Measurements from ENCODE around the gene LTBP3.

LTBP3 gene

DNA sequence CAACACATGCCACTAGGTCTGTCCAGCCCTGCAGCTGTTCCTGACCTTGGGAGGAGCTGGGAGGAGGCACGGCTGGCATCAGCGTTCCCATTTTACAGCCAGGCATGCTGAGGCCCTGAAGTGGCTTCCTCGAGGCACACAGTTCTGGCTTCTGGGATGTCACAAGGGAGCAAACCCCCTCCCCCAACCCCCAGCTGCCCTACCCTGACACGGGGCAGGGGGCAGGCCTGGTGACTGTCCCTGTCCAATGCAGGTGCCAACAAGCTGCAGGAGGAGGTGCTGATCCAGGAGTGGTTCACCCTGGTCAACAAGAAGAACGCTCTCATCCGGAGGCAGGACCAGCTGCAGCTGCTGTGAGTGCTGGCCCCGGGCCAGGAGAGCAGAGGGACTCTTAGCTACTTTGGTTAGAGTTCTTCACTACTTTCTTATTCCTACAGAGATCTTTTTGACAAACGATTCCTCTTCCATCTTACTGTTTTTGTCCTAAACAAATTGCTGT, 32.1 kb upstream of the LTBP3 start:
- peaks cover 38% of the 10 kb centered on the region for H3K4me1 Mint-ChIP-seq (ENCODE audit: low read depth)
- no peaks in the 10 kb centered on the region for H3K9me3 Mint-ChIP-seq
- peak overlapping the region; percentile 76 for H3K27ac Mint-ChIP-seq

DNA sequence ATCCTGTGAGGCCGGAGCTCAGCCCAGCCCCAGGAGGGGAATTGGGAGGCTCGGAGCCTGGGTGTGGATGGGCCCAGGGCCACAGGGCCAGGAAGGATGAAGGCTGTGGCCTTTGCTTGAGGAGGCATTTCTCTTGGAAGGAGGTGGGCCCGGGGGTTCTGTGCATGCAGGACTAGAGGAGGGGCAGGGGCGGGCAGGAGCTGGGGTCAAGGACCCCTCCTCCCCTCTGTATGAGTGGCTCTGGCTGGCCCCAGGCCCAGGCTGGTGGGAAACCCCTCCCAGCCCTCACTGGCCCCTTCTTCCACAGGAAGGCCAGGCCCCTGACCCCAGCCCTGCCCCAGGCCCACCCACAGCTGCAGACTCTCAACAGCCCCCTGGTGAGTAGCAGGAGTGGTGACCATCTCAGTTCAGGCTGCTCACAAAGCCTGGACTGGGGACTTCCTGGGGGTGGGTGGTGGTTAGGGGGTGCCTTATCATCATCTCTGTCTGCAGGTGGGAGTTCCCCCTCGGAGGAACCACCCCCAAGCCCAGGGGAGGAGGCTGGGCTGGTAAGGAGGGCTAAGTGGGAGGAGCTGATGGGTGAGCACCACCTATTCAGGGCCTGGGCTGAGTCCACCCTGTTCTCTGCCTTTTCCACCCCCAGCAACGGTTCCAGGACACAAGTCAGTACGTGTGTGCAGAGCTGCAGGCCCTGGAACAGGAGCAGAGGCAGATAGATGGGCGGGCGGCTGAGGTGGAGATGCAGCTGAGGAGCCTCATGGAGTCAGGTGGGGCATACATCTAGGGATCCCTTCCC, 31.5 kb upstream of the LTBP3 start:
- peaks cover 33% of the 10 kb centered on the region for H3K4me1 Mint-ChIP-seq (ENCODE audit: low read depth)
- peak overlapping the region; percentile 89 for H3K27ac Mint-ChIP-seq
- no peaks in the 10 kb centered on the region for H3K9me3 Mint-ChIP-seq
- H3K36me3 Mint-ChIP-seq (ENCODE audit: low read depth): peaks cover 16% of the 10 kb centered on the region
- no peaks in the 10 kb centered on the region for H3K27me3 Mint-ChIP-seq (ENCODE audit: low read depth)
- no peak overlapping the region for H3K4me3 Mint-ChIP-seq

More for the DNA sequence above, 32.1 kb upstream of the LTBP3 start:
- H3K4me3 Mint-ChIP-seq: no peak overlapping the region
- no peaks in the 10 kb centered on the region for H3K27me3 Mint-ChIP-seq (ENCODE audit: low read depth)
- peaks cover 19% of the 10 kb centered on the region for H3K36me3 Mint-ChIP-seq (ENCODE audit: low read depth)

GRCh38 chr11:65588199-65589054, 30.3 kb upstream of the LTBP3 start:
- no peaks in the 10 kb centered on the region for H3K9me3 Mint-ChIP-seq
- peaks cover 39% of the 10 kb centered on the region for H3K4me1 Mint-ChIP-seq (ENCODE audit: low read depth)
- H3K27me3 Mint-ChIP-seq (ENCODE audit: low read depth): no peaks in the 10 kb centered on the region
- H3K27ac Mint-ChIP-seq: peak overlapping the region; percentile 89
- peak overlapping the region; percentile 65 for H3K4me3 Mint-ChIP-seq
- peaks cover 25% of the 10 kb centered on the region for H3K36me3 Mint-ChIP-seq (ENCODE audit: low read depth)

GRCh38 chr11:65586676-65587075, 28.5 kb upstream of the LTBP3 start:
- Mint-ChIP-seq H3K36me3 (ENCODE audit: low read depth) (peaks cover 30% of the 10 kb centered on the region), H3K4me3 (no peak overlapping the region), H3K4me1 (ENCODE audit: low read depth) (peaks cover 47% of the 10 kb centered on the region)

DNA sequence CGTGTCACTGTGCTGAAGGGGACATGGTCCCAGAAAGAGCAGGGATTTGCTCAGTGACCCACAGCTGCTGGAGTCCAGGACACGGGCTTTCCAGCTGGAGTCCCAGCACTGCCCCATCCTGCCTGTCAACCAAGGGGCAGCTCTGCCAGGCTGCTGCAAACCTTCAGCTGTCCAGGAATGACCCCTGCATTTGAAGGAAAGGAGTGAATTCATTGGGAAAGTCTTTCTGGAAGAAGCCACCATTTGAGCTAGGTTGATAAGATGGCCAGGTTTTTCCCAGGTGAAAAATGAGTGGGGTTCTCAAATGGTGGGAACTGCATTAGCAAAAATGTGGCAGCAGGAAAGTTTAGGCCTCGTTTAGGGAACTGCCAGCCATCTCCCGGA, 28.1 kb upstream of the LTBP3 start:
- Mint-ChIP-seq H3K9me3 (no peaks in the 10 kb centered on the region), H3K27me3 (ENCODE audit: low read depth) (no peaks in the 10 kb centered on the region), H3K36me3 (ENCODE audit: low read depth) (peaks cover 32% of the 10 kb centered on the region), H3K4me3 (no peak overlapping the region), H3K27ac (peak overlapping the region; percentile 52), H3K4me1 (ENCODE audit: low read depth) (peaks cover 47% of the 10 kb centered on the region)

More at GRCh38 chr11:65586676-65587075, 28.5 kb upstream of the LTBP3 start:
- Mint-ChIP-seq H3K27me3 (ENCODE audit: low read depth) (no peaks in the 10 kb centered on the region), H3K27ac (peak overlapping the region; percentile 52), H3K9me3 (no peaks in the 10 kb centered on the region)

DNA sequence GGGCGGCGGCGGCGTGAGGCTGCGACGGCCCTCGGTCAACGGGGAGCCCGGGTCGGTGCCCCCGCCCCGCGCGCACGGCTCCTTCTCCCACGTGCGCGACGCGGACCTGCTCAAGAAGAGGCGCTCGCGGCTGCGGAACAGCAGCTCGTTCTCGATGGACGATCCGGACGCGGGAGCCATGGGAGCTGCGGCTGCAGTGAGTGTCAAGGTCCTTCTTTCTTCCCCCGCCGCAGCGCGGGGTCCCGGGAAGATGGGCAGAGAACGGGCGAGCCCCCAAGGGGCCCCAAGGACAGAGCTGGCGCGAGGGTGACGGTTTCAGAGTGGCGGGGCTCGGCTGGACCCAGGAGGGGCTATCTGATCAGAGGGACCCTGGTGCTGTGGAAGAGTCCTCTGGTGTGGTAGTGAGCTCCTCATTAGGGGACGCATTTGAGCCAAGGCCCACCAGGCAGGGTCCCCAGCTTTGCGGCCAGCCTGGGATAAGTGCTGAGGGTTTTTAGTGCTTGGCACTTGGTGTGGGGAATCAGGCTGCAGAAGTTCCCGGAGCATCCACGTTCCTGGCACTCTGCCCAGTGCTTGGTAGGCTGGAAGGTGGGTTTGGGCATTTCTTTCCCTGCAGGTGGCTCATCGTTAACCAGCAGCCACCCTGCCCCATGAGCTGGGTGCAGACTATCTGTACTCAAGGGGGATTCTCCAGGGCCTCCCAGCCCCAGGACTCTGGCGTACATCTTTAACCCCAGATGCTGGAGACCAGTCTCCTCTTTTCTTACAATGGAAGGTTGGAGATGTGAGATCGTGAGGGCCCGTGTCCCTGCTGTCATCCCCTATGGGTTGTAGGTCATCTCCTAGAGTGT, 27.5 kb upstream of the LTBP3 start:
- H3K27me3 Mint-ChIP-seq (ENCODE audit: low read depth): no peaks in the 10 kb centered on the region
- peaks cover 47% of the 10 kb centered on the region for H3K4me1 Mint-ChIP-seq (ENCODE audit: low read depth)
- H3K27ac Mint-ChIP-seq: peak overlapping the region; percentile 52
- peaks cover 33% of the 10 kb centered on the region for H3K36me3 Mint-ChIP-seq (ENCODE audit: low read depth)
- no peaks in the 10 kb centered on the region for H3K9me3 Mint-ChIP-seq
- H3K4me3 Mint-ChIP-seq: no peak overlapping the region

DNA sequence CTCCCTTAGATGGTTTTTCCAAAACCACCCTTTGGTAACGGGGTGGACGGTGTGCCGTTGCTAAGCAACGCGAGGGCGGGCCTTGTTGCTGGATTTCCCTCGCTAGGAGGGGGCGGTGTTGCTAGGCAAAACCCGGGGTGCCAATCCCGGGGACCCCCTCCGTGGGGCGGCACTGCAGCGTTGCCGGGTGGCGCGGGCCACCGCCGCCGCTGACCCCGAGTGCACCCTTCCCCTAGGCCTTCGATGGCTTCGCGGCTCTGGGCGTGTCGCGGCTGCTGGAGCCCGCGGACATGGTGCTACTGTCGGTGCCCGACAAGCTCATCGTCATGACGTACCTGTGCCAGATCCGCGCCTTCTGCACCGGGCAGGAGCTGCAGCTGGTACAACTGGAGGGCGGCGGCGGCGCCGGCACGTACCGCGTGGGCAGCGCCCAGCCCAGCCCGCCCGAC, 26.6 kb upstream of the LTBP3 start:
- no peak overlapping the region for H3K27ac Mint-ChIP-seq
- H3K4me3 Mint-ChIP-seq: no peak overlapping the region
- H3K27me3 Mint-ChIP-seq (ENCODE audit: low read depth): no peaks in the 10 kb centered on the region
- H3K36me3 Mint-ChIP-seq (ENCODE audit: low read depth): peaks cover 37% of the 10 kb centered on the region
- H3K4me1 Mint-ChIP-seq (ENCODE audit: low read depth): peaks cover 46% of the 10 kb centered on the region
- no peaks in the 10 kb centered on the region for H3K9me3 Mint-ChIP-seq

DNA sequence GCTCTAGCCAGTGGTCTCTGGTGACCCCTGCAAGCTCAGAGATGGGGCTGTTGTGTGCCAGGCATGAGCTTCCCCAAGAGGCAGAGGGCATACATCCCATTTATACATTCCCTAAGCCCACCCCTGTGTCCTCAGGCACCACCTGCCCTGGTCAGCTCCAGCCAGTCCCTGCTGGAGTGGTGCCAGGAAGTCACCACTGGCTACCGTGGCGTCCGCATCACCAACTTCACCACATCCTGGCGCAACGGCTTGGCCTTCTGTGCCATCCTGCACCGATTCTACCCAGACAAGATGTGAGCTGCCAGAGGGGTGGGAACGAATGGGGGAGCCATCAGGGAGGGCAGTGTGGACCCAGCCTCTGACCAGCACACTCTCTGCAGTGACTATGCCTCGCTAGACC, 25.9 kb upstream of the LTBP3 start:
- Mint-ChIP-seq H3K36me3 (ENCODE audit: low read depth) (peaks cover 41% of the 10 kb centered on the region), H3K4me3 (no peak overlapping the region), H3K9me3 (no peaks in the 10 kb centered on the region), H3K27ac (peak overlapping the region; percentile 49), H3K27me3 (ENCODE audit: low read depth) (no peaks in the 10 kb centered on the region), H3K4me1 (ENCODE audit: low read depth) (peaks cover 43% of the 10 kb centered on the region)

DNA sequence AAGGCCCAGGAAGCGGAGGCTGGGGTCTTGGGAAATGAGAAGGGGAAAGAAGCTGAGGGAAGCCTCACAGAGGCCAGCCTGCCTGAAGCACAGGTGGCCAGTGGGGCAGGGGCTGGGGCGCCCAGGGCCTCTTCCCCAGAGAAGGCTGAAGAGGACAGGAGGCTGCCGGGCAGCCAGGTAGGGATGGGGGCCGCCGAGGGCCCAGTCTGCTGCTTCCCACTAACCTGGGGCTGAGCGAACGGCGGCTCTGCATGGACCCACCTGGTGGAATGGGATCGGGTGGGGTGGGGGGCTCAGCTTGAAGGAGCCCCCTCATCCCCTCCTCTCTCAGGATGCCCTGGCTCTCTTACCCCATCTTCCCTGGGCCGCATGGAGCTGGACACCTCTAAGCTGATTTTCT, 25.4 kb upstream of the LTBP3 start:
- H3K36me3 Mint-ChIP-seq (ENCODE audit: low read depth): peaks cover 42% of the 10 kb centered on the region
- peaks cover 40% of the 10 kb centered on the region for H3K4me1 Mint-ChIP-seq (ENCODE audit: low read depth)
- no peaks in the 10 kb centered on the region for H3K27me3 Mint-ChIP-seq (ENCODE audit: low read depth)

DNA sequence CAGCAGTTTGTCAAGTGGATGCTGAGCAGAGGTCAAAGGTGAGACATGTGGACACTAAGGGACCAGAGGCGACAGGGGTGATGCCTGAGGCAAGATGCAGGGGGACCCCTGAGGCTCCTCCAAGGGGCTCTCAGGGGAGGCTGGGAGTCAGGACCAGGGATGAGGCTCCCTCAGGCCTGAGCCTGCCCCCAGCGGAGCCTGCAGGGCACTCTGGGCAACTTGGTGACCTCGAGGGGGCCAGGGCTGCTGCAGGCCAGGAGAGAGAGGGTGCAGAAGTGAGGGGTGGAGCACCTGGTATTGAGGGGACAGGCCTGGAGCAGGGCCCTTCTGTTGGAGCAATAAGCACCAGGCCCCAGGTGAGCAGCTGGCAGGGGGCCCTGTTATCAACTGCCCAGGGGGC, 23.8 kb upstream of the LTBP3 start:
- H3K9me3 Mint-ChIP-seq: no peaks in the 10 kb centered on the region
- peaks cover 42% of the 10 kb centered on the region for H3K36me3 Mint-ChIP-seq (ENCODE audit: low read depth)
- H3K4me3 Mint-ChIP-seq: no peak overlapping the region
- H3K27me3 Mint-ChIP-seq (ENCODE audit: low read depth): no peaks in the 10 kb centered on the region
- H3K27ac Mint-ChIP-seq: peak overlapping the region; percentile 73
- peaks cover 33% of the 10 kb centered on the region for H3K4me1 Mint-ChIP-seq (ENCODE audit: low read depth)

More for the DNA sequence above, 25.4 kb upstream of the LTBP3 start:
- no peaks in the 10 kb centered on the region for H3K9me3 Mint-ChIP-seq
- H3K27ac Mint-ChIP-seq: peak overlapping the region; percentile 44
- no peak overlapping the region for H3K4me3 Mint-ChIP-seq

- Mint-ChIP-seq H3K27me3 (ENCODE audit: low read depth) (no peaks in the 10 kb centered on the region), H3K4me1 (ENCODE audit: low read depth) (peaks cover 29% of the 10 kb centered on the region), H3K36me3 (ENCODE audit: low read depth) (peaks cover 35% of the 10 kb centered on the region), H3K27ac (peak overlapping the region; percentile 41), H3K9me3 (no peaks in the 10 kb centered on the region), H3K4me3 (no peak overlapping the region)
These were observed 22.6 kb upstream of the LTBP3 start for GRCh38 chr11:65580756-65581155.

GRCh38 chr11:65580031-65580692, 22.0 kb upstream of the LTBP3 start:
- Mint-ChIP-seq H3K27me3 (ENCODE audit: low read depth) (no peaks in the 10 kb centered on the region), H3K4me1 (ENCODE audit: low read depth) (peaks cover 33% of the 10 kb centered on the region), H3K4me3 (no peak overlapping the region), H3K36me3 (ENCODE audit: low read depth) (peaks cover 35% of the 10 kb centered on the region), H3K27ac (no peak overlapping the region), H3K9me3 (no peaks in the 10 kb centered on the region)

DNA sequence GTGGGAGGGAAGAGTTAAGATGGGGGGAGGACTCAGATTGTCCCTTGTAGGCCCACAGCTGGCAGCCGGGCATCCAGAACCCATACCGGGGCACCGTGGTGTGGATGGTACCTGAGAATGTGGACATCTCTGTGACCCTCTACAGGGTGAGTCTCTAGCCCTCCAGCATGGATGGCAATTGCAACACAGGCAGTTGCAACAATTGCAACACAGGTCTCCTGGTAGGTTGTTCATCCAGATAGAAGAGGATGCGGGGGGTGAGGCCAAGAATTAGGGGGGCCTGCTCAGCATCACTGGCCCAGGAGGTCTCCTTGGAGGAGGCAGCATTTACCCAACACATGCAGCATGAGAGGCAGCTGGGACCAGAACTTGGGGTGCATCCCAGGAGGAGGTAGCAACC, 21.1 kb upstream of the LTBP3 start:
- peak overlapping the region; percentile 14 for H3K4me3 Mint-ChIP-seq

More for the DNA sequence above, 21.1 kb upstream of the LTBP3 start:
- Mint-ChIP-seq H3K9me3 (no peaks in the 10 kb centered on the region), H3K4me1 (ENCODE audit: low read depth) (peaks cover 37% of the 10 kb centered on the region), H3K36me3 (ENCODE audit: low read depth) (peaks cover 32% of the 10 kb centered on the region), H3K27me3 (ENCODE audit: low read depth) (no peaks in the 10 kb centered on the region), H3K27ac (peak overlapping the region; percentile 15)

Data from T-helper 1 cell treated with Interleukin-12 subunit alpha and Interleukin-12 subunit beta and Interleukin-4 antibody, amounts not matched to agents 30 μg/mL and 1 μg/mL, for 36 hours (primary cell).